Skeletal muscle cell (primary cell): ENCODE data around the gene ST8SIA6.
A peak's percentile ranks its signal among the peaks of the same experiment; 100 is the strongest.

Source experiments
- DNase-seq: peaks from one replicate; pipeline ENCODE4 v3.0.0-alpha.2; 2010; ENCODE audit warnings: low read depth
- H3K4me3 ChIP-seq: 2 replicates; pipeline ENCODE4 v1.5.1; 2011; ENCODE audit warnings: low read depth, mild to moderate bottlenecking, control low read depth, low read length, moderate library complexity

The ST8SIA6 gene

GRCh38 chr10:17290226-17290625 lies 164.2 kb downstream of the ST8SIA6 start:
- H3K4me3 ChIP-seq: no peak overlapping the region
- no peak for DNase-seq

DNA sequence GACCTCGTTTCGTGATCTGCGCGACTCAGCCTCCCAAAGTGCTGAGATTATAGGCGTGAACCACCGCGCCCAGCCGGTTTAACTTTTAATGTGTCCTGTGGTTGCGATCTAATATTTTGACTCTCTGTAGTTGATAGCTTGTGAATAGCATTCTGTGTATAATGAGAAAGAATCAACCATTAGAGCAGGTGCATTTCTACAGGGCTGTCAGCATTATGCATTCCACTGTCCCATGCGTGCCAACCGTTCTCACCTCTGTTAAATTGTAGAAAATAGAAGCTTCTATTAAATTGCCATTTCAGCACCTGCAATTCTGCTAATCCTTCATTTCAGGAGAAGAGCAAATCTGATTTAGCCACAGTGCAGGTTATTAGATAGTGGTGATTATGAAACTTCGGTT lies 164.6 kb downstream of the ST8SIA6 start:
- no peak overlapping the region for H3K4me3 ChIP-seq
- no peak for DNase-seq

GRCh38 chr10:17286562-17287550 lies 167.5 kb downstream of the ST8SIA6 start:
- DNase-seq: no peak

GRCh38 chr10:17282311-17282710 lies 172.1 kb downstream of the ST8SIA6 start:
- H3K4me3 ChIP-seq: no peak overlapping the region
- DNase-seq: no peak

More at GRCh38 chr10:17286562-17287550, 167.5 kb downstream of the ST8SIA6 start:
- H3K4me3 ChIP-seq: no peak overlapping the region

DNA sequence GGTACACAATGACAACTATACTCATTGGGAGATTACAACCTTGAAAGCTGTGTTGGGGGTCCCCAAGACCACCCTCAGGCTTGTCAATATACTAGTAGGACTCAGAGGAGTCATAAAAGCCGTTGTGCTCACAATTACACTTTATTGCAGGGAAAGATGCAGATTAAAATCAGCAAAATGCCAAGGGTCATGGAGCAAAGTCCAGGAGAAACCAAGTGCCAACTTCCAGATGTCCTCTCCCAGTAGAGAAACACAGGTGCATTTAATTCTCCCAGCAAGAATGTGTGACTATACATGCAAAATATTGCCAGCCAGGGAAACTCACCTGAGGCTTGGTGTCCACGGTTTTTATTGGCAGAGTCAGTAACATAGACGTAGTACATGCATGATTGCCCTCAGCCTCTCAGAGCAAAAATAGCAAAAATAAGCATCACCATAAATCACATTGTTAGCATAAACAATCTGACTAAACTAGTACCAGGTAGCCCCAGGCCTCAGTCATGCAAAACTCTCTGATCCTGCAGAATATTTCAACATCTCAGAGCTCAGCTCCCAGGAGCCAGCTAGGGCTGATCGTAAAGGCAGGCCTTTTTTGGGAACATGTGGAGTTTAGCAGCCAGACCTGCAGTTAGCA lies 175.7 kb downstream of the ST8SIA6 start:
- H3K4me3 ChIP-seq: no peak overlapping the region
- DNase-seq: no peak

DNA sequence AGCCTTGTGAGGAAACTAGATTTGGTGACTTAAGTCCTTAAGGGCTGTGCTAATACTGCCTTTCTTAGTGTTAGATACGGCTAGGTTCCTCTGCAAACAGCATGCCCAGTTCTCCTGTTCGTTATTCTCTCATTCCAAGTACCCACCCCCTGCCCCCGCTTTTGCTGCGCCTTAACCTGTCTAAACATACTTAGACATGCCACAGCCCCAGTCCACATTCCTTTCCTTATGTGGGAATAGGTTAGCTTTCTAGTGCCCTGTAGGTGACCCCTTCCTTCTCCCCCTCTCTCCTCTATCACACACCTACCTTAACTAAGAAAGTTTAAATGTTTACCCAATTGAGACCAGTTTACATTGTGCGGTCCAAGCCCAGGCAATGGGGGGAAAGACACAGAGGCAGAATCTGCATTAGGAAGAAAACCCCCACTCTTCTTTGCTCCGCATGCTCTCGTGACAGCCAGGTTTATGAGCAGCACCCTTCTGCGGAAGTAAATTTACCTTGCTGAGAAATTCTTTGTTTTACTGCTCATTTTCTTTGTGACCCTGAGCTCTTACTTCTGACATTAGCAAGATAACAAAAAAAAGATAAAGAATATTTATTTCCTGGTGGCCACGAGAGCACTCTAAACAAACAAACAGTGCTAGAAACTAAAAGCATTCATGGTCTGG lies 177.5 kb downstream of the ST8SIA6 start:
- no peak overlapping the region for H3K4me3 ChIP-seq
- DNase-seq: no peak

- no peak overlapping the region for H3K4me3 ChIP-seq
- peak; percentile 44 for DNase-seq
These were observed 181.0 kb downstream of the ST8SIA6 start for GRCh38 chr10:17273403-17273802.

- H3K4me3 ChIP-seq: no peak overlapping the region
- no peak for DNase-seq
These were observed 181.7 kb downstream of the ST8SIA6 start for GRCh38 chr10:17272648-17273047.
